ENCODE data around the gene RHOU.

Gene RHOU

GRCh38 chr1:228782662-228783417, 47.6 kb downstream of the RHOU start:
- no peak overlapping the region for H3K4me3 ChIP-seq (ENCODE audit: low read depth, low read length)
- TF ChIP-seq, protein P1, sequence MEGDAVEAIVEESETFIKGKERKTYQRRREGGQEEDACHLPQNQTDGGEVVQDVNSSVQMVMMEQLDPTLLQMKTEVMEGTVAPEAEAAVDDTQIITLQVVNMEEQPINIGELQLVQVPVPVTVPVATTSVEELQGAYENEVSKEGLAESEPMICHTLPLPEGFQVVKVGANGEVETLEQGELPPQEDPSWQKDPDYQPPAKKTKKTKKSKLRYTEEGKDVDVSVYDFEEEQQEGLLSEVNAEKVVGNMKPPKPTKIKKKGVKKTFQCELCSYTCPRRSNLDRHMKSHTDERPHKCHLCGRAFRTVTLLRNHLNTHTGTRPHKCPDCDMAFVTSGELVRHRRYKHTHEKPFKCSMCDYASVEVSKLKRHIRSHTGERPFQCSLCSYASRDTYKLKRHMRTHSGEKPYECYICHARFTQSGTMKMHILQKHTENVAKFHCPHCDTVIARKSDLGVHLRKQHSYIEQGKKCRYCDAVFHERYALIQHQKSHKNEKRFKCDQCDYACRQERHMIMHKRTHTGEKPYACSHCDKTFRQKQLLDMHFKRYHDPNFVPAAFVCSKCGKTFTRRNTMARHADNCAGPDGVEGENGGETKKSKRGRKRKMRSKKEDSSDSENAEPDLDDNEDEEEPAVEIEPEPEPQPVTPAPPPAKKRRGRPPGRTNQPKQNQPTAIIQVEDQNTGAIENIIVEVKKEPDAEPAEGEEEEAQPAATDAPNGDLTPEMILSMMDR (conservative IDR thresholded peaks at IDR 0.05; ENCODE audit: low read depth, low read length), result no peak
- peak; percentile 63 for DNase-seq (ENCODE audit: low read depth)

DNA sequence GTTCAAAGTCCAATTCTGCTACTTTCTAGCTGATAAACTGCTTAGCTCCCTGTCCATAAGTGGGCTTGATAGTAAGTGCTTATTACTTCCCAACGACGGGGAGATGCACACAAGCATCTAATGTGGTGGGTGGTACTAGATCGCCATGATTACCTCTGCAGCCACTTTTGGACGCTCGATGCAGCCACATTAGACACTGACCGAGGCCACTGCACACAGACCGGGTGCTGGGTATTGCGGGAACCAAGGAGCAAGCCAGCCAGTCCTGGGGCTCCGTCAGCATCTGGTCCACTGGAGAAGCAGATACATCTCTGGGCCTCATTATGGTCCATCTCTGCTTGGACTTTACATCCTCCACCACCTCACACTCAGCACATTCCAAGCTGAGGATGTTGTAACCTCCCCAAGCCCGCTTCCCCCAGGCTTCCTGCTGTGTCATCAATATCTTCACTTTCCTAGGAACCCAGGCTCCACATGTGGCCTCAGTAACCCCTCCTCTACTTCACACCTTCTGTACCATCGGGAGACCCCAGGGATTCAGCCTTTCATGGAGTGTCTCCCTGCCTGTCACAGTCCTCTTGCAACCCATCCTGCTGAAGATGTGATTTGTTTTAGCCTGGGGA, 48.2 kb downstream of the RHOU start:
- H3K4me3 ChIP-seq (ENCODE audit: low read depth, low read length), result no peak overlapping the region
- TF ChIP-seq, protein P1 (conservative IDR thresholded peaks at IDR 0.05; ENCODE audit: low read depth, low read length), result no peak
- DNase-seq (ENCODE audit: low read depth), result peak; percentile 22

- DNase-seq (ENCODE audit: low read depth), result no peak
- TF ChIP-seq, protein P1 (conservative IDR thresholded peaks at IDR 0.05; ENCODE audit: low read depth, low read length), result no peak
- no peak overlapping the region for H3K4me3 ChIP-seq (ENCODE audit: low read depth, low read length)
These were observed 48.9 kb downstream of the RHOU start for GRCh38 chr1:228784181-228784580.

DNA sequence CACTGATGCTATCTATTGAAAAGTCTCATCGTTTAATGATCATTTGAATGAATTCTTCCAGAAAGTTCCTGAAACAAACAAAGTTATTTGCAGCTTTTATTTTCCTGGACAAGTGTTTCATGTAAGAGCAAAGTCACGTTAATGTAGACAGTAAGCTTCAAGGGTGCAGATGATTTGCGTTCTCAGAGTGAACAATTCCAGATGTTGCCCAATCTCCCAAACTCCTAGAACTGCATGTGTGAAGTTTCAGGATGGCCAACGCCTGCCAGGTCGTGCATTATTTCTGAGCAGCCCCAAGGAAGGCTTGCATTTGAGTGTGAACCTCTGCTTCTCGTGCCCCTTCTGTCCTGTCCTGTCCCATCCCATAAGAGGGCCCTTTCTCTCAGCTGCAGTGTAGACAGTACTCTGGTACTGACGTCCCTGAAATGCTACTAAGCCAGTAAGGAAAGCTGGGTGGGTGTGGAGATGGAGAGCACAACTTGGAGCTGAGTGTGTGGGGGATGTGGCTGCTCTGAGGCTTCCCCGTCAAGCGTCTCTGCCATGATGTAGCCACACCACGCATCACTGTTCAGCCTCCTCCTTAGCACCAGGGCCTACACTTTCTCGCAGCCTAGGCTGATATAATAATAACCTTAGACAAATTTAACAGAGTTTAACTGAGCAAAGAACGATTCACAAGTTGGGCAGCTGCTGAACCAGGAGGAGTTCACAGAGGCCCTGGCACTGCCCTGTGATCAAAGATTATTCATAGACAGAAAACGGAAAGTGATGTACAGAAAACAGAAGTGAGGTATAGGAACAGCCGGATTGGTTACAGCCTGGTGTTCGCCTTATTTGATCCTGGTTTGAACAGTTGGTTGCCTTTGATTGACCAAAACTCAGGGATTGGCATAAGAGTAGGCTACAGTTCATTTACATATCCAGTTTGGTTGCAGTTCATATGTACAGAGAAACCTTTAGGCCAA, 50.4 kb downstream of the RHOU start:
- TF ChIP-seq, protein P1 (conservative IDR thresholded peaks at IDR 0.05; ENCODE audit: low read depth, low read length), result no peak
- no peak overlapping the region for H3K4me3 ChIP-seq (ENCODE audit: low read depth, low read length)
- DNase-seq (ENCODE audit: low read depth), result no peak

GRCh38 chr1:228786361-228787129, 51.3 kb downstream of the RHOU start:
- DNase-seq (ENCODE audit: low read depth), result no peak
- TF ChIP-seq, protein P1 (conservative IDR thresholded peaks at IDR 0.05; ENCODE audit: low read depth, low read length), result no peak

GRCh38 chr1:228791791-228792190, 56.5 kb downstream of the RHOU start:
- TF ChIP-seq, protein P1 (conservative IDR thresholded peaks at IDR 0.05; ENCODE audit: low read depth, low read length), result no peak

More at GRCh38 chr1:228786361-228787129, 51.3 kb downstream of the RHOU start:
- no peak overlapping the region for H3K4me3 ChIP-seq (ENCODE audit: low read depth, low read length)

More at GRCh38 chr1:228791791-228792190, 56.5 kb downstream of the RHOU start:
- H3K4me3 ChIP-seq (ENCODE audit: low read depth, low read length), result no peak overlapping the region
- no peak for DNase-seq (ENCODE audit: low read depth)

Data from choroid plexus epithelial cell (primary cell).